GM19455 (cell line): ENCODE measurements around the gene ING1.

Experiments
- ATAC-seq: cut with Tn5 transposase; IDR thresholded peaks from one replicate; pipeline ENCODE4 v1.9.1; 2021; ENCODE audit not compliant: unreplicated experiment

Gene ING1

GRCh38 chr13:110769097-110769496 lies 55.6 kb downstream of the ING1 start:
- no peak for ATAC-seq

- ATAC-seq = no peak
Measured at GRCh38 chr13:110770678-110771077, 57.2 kb downstream of the ING1 start.

- no peak for ATAC-seq
Measured at GRCh38 chr13:110771194-110771593, 57.7 kb downstream of the ING1 start.

DNA sequence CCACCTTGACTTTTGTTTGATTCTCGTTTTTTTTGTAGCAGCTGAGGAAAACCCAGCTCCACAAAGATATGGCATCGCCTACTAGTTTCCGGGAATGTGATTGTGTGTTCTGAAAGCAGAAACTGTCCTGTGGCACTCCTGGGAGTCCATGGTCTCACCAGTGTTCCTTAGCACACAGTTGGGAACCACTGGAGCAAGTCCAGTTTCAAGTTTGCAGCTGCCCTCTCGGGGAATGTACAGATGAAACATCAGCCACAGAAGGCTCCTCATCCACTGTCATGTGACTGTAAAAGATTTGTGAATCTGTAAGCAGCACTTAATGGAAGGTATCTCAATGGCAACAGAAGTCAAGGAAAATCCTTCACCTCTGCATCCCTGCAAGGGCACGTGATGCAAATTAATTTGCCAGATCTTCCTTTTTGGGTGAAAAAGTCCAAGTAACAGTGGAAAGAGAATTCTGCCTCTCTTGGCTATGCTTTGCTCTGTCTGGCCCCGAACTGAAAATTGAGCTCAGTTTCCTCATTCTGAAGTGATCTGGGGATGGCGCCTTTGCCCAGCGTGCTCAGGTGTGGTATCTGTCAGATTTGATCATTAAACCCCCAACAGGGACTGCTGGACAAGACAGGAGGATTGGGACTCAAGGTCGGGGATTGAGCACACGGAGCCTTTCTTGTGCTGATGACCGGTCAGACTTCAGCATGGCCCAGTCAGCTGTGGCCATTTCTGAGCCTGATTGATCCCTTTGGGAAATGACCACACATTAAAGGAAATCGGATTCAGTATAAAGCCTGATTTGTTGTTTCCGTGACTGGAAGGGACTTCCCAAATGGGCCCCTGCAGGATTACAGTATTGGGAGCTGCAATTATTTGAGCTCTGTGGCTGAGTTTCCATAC lies 58.8 kb downstream of the ING1 start:
- ATAC-seq = no peak
